ENCODE data around the gene GAREM1.

DNA sequence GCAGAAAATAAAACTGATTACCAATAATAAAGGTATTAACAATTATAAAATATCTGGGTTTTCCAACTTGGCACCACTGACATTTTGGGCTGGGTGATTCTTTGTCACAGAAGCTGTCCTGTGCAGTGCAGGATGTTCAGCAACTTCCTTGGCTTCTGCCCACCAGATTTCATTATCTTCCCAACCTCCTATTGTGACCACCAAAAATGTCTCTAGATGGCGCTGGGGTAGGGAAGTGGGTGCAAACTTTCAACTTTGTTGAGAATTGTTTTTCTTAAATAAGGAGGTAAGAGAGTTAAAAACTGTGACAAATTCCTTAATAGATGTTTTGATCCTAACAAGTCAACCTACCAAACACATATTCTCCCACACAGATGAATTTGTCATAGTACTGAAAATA lies 90.1 kb downstream of the GAREM1 start:
- TF ChIP-seq, protein P1, sequence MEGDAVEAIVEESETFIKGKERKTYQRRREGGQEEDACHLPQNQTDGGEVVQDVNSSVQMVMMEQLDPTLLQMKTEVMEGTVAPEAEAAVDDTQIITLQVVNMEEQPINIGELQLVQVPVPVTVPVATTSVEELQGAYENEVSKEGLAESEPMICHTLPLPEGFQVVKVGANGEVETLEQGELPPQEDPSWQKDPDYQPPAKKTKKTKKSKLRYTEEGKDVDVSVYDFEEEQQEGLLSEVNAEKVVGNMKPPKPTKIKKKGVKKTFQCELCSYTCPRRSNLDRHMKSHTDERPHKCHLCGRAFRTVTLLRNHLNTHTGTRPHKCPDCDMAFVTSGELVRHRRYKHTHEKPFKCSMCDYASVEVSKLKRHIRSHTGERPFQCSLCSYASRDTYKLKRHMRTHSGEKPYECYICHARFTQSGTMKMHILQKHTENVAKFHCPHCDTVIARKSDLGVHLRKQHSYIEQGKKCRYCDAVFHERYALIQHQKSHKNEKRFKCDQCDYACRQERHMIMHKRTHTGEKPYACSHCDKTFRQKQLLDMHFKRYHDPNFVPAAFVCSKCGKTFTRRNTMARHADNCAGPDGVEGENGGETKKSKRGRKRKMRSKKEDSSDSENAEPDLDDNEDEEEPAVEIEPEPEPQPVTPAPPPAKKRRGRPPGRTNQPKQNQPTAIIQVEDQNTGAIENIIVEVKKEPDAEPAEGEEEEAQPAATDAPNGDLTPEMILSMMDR (IDR thresholded peaks at IDR 0.05; ENCODE audit: low read depth, low read length, missing input control) = no peak
- TF ChIP-seq RAD21 (IDR thresholded peaks at IDR 0.05) = peak in 1 of 2 donors; percentile 12
